Mammary epithelial cell (primary cell): Measurements from ENCODE around the gene EVX2.

Experiments used
- EZH2 ChIP-seq: IDR thresholded peaks from 2 replicates; pipeline ENCODE4 v1.6.1; 2012; ENCODE audit warnings: low read length, inconsistent platforms, borderline replicate concordance
- TF ChIP-seq, protein P1 (sequence below), 2 donors: IDR thresholded peaks in 1 of 2; conservative IDR thresholded peaks in 1 of 2; 2 replicates each; pipeline ENCODE4 v1.5.1; 2011 to 2012; ENCODE audit warnings: inconsistent platforms in 2 of 2, low read length in 2 of 2, mild to moderate bottlenecking in 2 of 2, control low read depth in 1 of 2, low read depth in 1 of 2; ENCODE audit not compliant: insufficient read depth in 1 of 2; ENCODE audit errors: extremely low read depth in 1 of 2

DNA sequence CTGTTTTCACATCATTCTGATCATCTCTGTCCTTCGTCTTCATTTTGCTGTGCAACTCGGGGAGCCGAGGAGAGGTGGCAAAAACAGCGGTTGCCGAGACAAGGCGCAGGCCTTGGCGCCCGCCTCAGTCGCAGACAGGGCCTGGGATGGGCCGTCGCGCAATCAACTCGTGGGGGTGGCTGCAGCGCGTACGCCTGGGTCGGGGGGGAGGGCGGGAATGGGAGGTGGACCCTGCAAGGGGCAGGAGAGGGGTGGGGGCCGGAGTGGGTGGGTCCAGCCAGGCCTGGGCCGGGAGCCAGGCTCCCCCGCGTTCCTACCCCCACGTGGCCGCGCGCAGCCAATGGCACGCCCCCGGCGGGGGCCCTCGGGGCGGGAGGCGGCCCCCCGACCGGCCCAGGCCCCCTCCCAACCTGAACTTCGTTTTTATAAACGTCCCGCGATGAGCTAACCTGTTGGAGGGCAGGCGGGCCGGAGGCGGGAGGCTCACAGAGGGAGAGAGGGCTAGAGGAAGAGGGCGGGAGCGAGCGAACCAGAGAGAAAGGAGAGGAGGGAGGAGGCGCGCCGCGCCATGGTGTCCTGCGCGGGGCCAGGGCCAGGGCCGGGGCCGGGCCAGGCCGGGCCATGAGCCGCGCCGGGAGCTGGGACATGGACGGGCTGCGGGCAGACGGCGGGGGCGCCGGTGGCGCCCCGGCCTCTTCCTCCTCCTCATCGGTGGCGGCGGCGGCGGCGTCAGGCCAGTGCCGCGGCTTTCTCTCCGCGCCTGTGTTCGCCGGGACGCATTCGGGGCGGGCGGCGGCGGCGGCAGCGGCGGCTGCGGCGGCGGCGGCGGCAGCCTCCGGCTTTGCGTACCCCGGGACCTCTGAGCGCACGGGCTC lies 8.7 kb upstream of the EVX2 start, which contains the start of gene HOXD13:
- TF ChIP-seq, protein P1, sequence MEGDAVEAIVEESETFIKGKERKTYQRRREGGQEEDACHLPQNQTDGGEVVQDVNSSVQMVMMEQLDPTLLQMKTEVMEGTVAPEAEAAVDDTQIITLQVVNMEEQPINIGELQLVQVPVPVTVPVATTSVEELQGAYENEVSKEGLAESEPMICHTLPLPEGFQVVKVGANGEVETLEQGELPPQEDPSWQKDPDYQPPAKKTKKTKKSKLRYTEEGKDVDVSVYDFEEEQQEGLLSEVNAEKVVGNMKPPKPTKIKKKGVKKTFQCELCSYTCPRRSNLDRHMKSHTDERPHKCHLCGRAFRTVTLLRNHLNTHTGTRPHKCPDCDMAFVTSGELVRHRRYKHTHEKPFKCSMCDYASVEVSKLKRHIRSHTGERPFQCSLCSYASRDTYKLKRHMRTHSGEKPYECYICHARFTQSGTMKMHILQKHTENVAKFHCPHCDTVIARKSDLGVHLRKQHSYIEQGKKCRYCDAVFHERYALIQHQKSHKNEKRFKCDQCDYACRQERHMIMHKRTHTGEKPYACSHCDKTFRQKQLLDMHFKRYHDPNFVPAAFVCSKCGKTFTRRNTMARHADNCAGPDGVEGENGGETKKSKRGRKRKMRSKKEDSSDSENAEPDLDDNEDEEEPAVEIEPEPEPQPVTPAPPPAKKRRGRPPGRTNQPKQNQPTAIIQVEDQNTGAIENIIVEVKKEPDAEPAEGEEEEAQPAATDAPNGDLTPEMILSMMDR (conservative IDR thresholded peaks at IDR 0.05 in 1 of 2, IDR thresholded peaks at IDR 0.05 in 1 of 2; ENCODE audit: extremely low read depth in 1 of 2, insufficient read depth in 1 of 2, low read depth in 1 of 2, low read length in 2 of 2): no peak
- no peak for TF ChIP-seq EZH2
